Cerebellar nuclear complex (tissue), 1 donor: Measurements from ENCODE around the gene CNOT3.

Experiments used
- DNase-seq, 2 experiments: peaks; one replicate each; lab custom pipeline; 2025; lab: John Stamatoyannopoulos, UW

The CNOT3 gene

DNA sequence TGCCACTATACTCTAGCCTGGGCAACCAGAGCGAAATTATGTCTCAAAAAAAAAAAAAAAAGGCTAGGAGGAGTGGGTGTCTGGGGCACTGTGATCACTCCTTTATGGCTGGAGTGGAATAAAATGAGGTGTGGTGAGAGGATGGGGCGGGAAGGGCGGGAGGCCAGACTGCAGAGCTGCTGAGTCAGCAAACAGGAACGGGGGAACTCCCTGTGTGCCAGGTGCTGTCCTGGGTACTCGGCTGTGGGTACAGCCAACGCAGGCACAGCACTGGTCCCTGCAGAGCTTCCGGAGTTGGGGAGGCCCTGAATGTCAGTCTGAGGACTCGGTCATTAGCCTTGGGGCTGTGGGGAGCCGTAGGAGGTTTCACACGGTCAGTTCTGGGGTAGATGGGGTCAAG, 16.3 kb upstream of the CNOT3 start:
- DNase-seq = no peak

DNA sequence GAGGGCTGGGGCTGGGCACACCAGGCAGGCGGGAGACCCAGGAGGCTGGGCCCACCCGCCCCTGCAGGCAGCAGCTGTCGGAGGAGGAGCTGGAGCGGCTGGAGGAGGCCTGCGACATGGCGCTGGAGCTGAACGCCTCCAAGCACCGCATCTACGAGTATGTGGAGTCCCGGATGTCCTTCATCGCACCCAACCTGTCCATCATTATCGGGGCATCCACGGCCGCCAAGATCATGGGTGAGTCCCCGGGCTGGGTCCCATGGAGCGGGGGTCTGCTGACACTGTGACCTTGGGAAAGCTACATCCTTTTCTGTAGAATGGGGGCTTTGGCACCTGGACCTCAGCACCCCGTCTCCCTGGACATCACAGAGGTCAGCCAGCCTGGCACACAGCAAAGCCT, 13.9 kb upstream of the CNOT3 start:
- DNase-seq = no peak

DNA sequence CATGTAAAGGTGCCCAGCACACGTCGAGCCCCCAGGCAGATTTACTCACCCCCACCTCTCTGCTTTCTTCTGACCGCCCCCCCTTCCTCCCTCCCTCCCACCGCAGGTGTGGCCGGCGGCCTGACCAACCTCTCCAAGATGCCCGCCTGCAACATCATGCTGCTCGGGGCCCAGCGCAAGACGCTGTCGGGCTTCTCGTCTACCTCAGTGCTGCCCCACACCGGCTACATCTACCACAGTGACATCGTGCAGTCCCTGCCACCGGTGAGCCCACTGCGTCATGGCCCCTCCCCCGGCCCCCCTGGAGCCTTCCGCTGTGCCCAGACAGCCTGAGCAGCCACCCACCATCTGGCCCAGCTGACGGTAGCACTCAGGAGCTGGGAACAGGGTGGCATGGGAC, 13.2 kb upstream of the CNOT3 start:
- no peak for DNase-seq

DNA sequence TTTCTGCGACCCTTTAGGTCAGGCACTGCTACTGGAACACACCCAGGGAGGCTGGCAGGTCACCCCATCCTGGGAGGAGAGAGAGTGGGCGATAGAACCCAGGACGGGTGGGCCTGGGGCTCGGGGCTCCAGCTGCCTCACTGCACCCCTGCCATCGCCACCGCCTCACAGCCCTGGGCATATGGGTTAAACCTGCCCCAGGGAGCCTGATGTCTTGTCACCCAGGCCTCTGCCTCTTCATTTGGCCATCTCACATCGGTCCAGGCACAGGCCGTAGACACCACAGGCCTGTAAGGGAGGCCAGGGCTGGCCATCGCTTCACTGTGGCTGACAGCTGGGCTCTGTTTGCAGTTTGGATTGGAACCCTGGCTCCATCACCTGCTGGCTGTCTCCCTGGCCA, 11.8 kb upstream of the CNOT3 start:
- no peak for DNase-seq

DNA sequence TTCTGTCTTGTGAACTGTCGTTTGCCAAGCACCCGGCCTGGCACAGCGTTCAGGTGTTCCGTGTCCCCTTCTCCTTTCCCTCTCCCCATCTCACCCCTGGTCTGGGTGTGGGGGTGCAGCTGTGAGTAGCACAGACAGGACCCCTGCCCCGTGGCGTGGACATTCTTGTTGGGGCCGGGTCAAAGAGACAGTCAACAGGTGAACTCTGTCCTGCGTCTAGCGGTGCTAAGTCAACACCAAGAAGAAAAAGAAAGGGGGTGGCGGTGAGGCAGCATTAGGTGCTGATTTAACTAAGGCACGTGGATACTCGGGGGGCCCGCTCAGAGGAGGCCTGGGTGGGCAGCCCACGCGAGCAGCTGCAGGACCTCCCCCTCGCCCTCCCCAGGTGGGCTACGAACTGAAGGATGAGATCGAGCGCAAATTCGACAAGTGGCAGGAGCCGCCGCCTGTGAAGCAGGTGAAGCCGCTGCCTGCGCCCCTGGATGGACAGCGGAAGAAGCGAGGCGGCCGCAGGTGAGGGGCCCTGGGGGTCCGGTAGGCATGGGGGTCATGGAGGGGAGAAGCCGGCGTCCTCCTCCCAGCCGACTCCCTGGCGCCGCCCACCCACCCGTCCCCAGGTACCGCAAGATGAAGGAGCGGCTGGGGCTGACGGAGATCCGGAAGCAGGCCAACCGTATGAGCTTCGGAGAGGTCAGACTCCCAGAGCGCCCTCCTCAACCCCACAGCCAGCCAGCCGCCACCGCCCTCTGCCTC, 9.7 kb upstream of the CNOT3 start:
- DNase-seq = no peak

DNA sequence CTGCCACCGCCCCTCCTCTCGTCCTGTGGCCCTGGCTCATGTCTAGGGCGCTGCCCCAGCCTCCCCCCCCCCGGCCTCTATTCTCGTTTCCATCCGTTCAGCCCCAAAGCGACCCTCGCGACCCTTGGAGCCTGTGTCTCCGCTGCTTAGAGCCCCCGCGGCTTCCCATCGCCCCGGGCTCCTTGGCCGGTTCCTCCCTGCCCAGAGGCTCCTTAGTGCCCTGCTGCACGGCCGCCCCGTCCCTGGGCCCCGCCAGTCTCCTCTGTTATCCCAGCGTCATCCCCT, 9.2 kb upstream of the CNOT3 start:
- DNase-seq = no peak

DNA sequence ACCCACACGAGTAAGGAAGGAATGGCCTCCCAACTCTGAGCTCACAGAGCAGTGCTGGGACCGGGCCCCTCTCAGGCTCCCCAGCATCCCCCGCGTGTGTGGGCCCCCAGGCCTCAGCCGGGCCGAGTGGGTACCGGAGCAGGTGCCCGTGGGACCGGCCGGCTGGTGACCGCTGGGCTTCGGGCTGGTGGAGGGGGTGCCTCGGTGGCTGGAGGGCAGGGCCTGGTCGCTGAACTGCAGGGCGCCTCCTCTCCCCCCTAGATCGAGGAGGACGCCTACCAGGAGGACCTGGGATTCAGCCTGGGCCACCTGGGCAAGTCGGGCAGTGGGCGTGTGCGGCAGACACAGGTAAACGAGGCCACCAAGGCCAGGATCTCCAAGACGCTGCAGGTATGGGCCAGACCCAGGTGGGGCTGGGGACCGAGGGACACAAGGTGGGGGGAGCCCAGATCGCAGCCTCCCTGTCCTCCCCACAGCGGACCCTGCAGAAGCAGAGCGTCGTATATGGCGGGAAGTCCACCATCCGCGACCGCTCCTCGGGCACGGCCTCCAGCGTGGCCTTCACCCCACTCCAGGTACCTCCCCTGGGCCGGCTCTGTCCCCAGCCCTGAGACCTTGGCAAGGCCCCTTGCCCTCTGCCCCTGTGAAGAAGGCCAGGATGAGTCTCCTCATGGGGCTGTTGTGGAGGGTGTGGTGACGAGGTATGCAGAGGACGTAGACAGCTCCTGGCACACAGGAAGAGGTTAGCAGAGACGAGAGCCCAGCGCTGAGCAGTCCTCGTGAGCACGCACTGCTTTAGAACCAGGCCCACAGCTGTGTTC, 8.6 kb upstream of the CNOT3 start:
- DNase-seq = no peak

DNA sequence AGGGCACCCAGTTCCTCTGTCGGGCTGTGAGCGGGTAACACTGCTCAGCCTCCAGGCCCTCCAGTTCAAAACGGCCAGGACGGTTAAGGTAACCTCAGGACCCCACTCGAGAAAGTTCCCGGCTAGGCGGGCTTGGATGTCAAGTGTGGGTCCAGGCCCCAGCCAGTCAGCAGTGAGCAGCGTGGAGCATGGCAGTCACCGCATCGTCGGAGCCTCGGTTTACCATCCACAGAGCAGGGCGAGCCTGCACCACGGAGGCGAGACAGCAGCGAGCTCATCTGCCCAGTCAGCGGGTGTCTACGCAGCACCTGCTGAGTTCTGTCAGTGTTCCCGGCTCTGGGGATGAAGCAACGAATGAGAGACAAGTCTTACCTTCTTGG, 8.0 kb upstream of the CNOT3 start:
- no peak for DNase-seq

DNA sequence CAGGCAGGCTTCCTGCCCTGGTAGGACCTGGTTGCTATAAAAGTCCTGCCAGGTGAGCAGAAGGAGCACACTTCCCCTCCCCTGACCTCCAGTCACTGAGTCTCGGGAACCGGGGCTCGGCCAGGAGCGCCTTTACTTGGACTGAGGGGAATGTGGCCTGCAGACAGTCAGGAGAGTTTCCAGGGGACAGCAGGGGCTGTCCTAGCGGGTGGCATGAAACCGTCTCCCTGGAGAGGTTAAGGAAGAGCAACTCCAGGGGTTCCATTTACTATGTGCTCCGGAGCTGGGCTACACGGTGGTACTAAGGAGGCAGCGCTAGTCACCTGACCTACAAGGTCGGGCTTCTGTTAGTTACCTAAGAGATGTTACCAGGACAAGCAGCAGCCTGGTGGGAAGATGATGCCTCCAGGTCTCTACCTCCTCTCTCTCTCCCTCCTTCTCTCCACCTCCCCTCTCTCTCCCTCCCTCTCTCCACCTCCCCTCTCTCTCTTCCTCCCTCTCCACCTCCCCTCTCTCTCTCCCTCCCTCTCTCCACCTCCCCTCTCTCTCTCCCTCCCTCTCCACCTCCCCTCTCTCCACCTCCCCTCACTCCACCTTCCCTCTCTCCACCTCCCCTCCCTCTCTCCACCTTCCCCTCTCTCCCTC, 4.1 kb upstream of the CNOT3 start:
- no peak for DNase-seq

DNA sequence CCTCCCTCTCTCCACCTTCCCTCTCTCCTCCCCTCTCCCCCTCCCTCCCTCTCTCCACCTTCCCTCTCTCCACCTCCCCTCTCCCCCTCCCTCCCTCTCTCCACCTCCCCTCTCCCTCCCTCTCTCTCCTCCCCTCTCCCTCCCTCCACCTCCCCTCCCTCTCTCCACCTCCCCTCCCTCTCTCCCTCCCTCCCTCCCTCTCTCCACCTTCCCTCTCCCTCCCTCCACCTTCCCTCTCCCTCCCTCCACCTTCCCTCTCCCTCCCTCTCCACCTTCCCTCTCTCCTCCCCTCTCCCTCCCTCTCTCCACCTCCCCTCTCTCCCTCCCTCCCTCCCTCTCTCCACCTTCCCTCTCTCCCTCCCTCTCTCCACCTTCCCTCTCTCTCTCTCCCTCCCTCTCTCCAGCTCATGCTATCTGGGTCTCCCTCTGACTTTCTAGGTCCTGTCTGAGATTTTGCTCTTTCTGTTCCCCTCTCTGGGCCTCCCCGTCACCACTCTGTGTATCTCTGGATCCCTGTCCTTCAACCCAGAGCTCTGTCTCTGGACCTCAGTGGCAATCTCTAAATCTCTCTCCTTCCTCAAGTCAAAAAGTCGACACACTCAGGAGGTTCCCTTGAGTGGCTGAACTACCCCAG, 3.5 kb upstream of the CNOT3 start:
- DNase-seq = no peak

DNA sequence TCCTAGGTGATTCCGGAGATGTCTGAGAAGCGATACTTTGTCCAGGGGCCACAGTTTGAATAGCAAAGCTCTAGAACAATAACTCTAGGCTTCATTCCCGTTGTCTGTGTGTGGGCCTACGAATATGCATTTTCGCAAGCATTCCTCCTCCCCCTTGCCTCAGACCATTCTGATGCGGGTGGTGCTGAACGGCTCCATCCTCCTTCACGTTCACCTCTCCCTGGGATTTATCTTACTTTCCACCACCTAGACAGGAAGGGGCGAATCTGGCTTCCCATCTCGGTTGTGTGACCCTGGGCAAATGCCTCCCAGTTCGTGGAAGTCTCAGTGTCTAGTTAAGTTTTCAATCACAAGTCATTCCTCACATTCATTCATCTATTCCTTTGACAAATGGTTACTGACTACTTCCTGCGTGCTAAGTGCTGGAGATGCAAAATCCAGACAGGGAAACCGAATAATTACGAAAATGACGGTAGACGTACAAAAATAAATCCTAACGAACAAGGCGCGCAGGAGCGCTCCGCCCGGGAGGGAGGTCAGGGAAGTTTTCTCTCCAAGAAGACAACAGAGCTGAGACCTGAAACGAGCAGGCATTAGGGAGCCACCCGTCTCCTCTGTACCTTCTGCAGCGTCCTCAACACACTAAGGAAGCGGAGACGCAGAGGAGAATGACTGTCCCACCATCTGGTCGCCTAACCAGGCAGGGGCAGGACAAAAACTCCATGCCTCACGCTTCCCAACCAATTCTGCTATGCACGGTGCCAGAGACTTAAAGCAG, 1.3 kb upstream of the CNOT3 start:
- no peak for DNase-seq

DNA sequence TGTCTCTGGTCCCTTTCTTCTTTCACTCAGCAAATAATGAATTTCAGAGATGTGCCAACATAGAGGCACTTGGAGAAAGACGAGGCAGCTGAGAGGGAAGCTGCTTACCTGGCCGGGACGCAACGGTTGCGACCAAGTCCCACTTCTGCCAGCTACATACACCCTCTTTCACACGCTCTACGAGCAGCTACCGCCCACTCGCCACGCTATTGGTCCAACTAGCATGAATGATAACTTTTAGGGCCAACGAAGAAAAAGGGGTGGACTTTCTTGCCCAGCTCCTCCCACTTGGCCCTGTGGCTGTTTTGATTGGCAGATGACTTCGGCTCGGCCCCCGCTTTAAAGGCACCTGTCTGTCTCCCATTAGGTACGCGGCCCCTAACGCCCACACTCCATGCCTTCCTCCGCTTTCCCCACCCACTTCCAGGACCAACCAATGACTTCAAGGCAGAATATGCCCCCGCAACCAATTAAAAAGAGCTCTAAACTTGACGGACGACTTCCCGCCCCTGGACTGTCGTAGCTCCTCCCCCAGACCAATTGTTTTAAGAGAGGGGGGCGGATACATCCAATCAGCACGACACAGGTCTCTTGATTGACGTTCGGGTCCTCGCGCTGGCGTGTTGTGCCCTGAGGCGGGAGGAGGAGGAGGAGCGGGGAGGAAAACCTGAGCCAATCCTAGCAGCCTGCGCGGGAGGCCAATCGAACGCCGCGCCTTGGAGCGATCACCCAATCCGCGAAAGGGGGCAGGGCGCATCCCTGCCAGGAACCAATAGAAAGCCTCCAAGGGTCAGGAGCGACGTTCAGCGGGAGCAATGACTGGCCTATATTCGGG, 481 bp upstream of the CNOT3 start:
- peak; percentile 98 to 100 for DNase-seq

DNA sequence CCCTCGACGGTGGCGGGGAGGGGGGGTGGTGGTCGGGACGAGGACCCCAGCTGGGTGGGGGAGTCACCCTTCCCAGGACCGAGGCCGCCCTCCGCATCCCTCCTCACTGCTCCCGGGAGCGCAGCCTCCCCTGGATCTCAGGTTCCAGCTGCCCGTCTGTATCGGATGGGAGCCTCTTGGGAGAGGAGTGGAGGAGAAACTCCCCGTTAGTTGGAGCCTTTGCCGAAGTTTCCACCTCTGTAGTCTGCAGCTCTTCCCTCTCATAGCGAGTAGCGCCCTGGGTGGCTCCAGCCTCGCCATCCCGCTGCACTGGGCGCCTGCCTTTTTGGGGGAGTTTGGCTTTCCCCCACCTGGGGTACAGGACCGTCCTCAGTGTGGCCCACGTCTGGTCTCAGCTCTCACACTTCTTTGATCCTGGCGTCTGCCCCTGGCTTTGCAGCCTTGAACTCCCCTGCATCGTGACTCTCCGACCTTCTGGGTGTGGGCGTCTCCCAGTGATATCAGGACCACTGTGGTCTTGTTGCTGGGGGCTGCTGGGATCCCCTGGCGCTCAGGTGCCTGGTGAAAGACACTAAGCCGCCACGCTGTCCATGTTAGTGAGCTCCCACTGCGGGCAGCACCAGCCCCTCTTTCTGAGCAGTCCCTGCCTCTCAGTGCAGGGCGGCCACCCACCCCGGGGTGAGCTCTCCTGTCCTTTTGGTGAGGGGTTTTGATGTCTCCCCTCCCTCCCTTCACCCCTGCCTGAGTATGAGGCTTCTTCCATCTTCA, 1.1 kb downstream of the CNOT3 start:
- DNase-seq = no peak

DNA sequence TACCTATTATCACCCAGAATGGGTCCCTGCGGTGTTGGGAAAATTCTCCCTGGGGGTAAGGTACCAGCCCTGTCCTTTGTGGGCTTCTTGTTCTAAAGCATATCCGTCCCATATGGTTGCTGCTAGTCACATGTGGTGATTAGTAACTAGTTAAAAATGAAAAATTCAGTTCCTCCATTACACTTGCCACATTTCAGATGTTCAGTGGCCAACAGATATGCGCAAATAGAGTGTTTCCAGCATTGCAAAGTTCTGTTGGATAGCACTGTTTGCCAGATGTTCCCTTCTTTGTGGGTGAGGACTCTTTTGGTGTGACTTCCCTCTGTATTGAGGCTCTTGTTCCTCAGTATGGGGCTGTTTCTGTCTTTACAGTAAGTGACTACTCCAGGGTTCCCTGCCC, 3.8 kb downstream of the CNOT3 start:
- DNase-seq = no peak

DNA sequence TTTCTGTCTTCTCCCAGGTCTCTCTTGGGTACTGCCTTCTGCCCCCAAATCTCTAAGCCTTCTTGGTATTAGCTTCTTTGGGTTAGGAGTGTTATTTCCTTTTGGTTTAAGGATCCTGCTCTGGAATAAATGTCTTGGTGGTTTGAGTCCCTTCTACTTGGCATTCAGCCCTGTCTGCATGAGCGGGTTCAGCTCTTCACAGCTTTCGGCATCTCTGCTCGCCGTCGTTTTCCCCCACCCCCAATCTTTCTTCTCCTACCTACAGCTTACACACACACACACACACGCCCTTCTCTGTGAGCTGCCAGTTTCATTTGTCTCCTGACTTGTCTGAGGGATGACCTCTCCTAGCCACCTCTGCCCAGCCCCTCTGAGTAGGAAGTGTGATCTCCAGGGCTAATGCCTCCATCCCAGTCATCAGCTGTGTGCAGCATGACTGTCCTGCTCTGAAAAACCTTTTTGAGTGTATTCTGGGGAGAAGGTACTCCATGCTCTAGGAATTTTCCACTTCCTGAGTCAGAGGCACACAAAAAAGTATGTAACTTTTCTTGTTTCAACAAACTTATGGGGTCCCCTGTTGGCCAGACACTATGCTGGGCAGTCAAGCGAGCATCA, 4.7 kb downstream of the CNOT3 start:
- DNase-seq = no peak

DNA sequence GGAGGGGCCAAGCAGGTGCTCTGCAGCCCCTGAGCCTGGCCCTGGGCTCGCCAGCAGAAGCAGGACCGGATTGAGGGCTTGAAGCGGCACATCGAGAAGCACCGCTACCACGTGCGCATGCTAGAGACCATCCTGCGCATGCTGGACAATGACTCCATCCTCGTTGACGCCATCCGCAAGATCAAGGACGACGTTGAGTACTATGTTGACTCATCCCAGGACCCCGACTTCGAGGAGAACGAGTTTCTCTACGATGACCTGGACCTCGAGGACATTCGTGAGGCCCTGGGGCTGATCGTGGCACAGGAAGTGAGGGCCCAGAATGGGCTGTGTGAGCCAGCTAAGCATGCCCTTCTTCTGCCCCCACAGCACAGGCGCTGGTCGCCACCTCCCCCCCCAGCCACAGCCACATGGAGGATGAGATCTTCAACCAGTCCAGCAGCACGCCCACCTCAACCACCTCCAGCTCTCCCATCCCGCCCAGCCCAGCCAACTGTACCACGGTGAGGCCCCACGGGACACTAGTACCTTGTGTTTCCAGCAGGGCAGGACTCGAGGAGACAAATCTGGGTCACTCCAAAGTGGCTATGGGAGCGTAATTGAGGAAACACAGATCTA, 8.1 kb downstream of the CNOT3 start:
- no peak for DNase-seq

DNA sequence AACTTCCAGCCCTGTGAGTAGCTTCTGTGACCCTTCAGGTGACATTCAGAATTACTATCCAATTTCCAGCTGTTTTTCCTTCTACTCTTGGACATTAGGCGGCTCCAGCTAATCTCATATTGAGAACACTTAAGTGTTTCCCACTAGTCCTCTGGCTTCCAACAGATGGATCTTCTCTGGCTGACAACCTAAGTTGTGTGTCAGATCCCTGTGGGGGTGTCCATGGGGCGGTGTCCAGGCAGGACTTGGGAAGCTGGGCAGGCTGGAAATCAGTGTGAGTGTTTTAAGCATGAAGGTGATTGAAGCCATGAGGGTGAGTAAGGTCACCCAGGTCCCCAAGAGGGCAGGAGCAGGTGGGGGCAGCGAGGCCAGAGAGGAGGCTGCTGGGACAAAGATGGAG, 10.1 kb downstream of the CNOT3 start:
- DNase-seq = no peak

DNA sequence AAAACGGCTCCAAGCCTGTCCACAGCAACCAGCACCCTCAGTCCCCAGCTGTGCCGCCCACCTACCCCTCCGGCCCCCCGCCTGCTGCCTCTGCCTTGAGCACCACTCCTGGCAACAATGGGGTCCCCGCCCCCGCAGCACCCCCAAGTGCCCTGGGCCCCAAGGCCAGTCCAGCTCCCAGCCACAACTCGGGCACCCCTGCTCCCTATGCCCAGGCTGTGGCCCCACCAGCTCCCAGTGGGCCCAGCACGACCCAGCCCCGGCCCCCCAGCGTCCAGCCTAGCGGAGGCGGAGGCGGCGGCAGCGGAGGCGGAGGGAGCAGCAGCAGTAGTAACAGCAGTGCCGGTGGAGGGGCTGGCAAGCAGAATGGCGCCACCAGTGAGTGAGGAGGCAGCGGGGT, 10.6 kb downstream of the CNOT3 start:
- no peak for DNase-seq

DNA sequence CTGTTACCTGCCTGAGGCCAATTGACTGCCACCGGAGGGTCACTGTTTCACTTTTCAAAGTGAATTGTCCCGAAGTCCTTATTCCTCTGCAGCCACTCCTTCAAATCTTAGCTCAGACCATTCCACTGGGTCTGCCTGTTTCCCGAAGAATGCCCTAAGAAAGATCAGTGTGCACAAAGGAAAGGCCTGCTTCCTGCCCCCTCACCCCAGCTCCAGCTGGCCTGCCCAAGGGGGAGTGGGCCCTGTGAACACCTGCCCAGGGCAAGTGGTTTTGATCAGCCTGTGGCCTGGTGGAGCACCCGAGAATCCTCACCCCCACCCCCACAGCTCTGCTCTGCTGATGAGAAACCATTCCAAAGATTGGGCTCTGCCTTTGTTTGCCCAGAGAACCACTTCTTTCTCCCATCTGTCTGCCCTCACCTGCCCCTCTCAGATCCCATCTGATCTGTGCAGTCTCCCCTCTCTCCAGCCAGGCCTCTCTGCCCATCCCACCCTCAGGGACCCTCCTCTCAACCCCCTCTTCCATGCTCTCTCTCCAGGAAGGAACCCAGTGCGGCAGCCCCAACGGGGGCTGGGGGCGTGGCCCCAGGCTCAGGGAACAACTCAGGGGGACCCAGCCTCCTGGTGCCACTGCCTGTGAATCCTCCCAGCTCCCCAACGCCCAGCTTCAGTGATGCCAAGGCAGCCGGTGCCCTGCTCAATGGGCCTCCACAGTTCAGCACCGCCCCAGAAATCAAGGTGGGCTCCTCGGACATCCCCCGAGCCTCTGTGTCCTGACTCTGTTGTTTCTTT, 11.7 kb downstream of the CNOT3 start:
- no peak for DNase-seq
